Left lung (tissue), 10 donors: ENCODE measurements around the gene LRMDA. TPM values are rescaled to one million over a fixed set of nuclear protein-coding genes. Genes with fewer than 3 reads are reported as not detected.

Experiments used
- ATAC-seq: fragments of 200-7000 bp; cut with Tn5 transposase; one replicate; pipeline ENCODE4 v1.9.1; 2020; ENCODE audit warnings: moderate library complexity
- DNase-seq, 4 donors: peaks; one replicate each; pipeline ENCODE4 v3.0.0-alpha.2; 2013 to 2020
- H3K27ac ChIP-seq, 2 donors: fragments of 200-600 bp; sonication (generic) in 1 of 2; one replicate each; pipeline versions ENCODE4 v1.5.0 to v1.8.0; 2020 to 2021
- H3K27me3 ChIP-seq, 2 donors: fragments of 200-600 bp; sonication (generic) in 1 of 2; one replicate each; pipeline versions ENCODE4 v1.5.0 to v1.8.0; 2020 to 2021
- H3K36me3 ChIP-seq, 2 donors: fragments of 200-600 bp; sonication (generic) in 1 of 2; one replicate each; pipeline versions ENCODE4 v1.5.0 to v1.8.0; 2020 to 2021
- H3K4me1 ChIP-seq, 2 donors: fragments of 200-600 bp; one replicate each; pipeline ENCODE4 v1.8.0; 2021
- H3K4me3 ChIP-seq, 2 donors: fragments of 200-600 bp; sonication (generic) in 1 of 2; one replicate each; pipeline versions ENCODE4 v1.5.0 to v1.8.0; 2020 to 2021; ENCODE audit warnings: mild to moderate bottlenecking in 1 of 2
- H3K9me3 ChIP-seq, 2 donors: fragments of 200-600 bp; sonication (generic) in 1 of 2; one replicate each; pipeline versions ENCODE4 v1.5.0 to v1.8.0; 2020 to 2021
- intact Hi-C, 2 donors: fragments of 100-400 bp; cut with DNase I; formaldehyde crosslinking; loops; one replicate each; pipeline versions ENCODE4 v1.11.2 to v1.14.2; 2022
- polyA plus RNA-seq, 6 donors: library from polyadenylated mRNA; unstranded; fragments of 120-200 nt; gene quantifications; one replicate each; pipeline ENCODE4 v1.2.1, GENCODE V29; 2013; ENCODE audit not compliant: insufficient read length in 6 of 6
- total RNA-seq, 2 donors: library from RNA; stranded (reverse); fragmentation: NEBNext Ultra II Directional; extraction: Animal tissue kit (Norgen Biotek cat#: 25700); gene quantifications; one replicate each; pipeline ENCODE4 v1.2.1, GENCODE V29; 2021
- TF ChIP-seq, protein P1 (sequence below), 2 donors: fragments of 200-600 bp; sonication (generic) in 1 of 2; IDR thresholded peaks; one replicate each; pipeline versions ENCODE4 v1.5.0 to v1.8.0; 2021; ENCODE audit warnings: antibody characterized with exemption in 2 of 2
- donor health status: DM: no; HTN: yes; CAD: no.
- donor health status: DM: no; HTN: no; CAD: no.

Gene LRMDA
- total and polyA plus RNA-seq, 8 donors = 13.9 to 23.6 (median 18.7) TPM

DNA sequence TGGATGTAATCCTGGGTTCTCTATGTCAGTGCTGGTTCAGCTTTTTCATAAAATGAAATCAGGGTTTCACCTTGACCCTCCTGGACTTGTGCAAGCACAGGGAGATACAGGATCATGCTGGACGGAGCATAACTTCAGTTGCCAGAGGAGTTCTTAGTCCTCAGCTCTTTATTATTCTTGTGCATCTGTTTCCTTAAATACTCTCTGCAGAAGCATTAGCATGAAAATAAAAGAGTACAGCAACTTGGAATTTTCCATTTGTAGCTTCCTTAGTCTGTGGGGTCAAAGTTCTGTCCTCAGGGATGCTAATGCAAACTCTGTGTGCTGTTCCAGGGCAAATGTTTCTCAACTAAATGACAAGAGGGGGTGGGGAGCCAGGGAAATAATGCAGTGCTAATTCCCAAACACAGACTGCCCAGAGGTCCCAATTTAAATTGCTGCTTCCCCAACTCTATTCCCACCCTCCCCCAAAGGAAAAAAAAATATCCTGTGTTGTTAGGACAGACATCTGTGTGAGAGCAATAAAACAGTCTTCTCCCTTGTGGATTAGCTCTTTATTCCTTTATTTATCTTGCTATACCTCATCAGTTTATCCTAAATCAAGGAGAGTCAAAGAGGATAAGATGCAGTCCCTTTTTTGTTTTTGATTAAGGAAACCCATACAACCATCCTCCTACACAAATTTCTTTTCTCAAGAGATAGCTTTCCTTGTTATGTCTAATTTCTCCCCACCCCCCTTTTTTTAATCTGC is 905.0 kb downstream of the LRMDA start:
- Histone ChIP-seq H3K27ac (no peak overlapping the region), H3K36me3 (no peaks in the 10 kb centered on the region), H3K27me3 (no peaks in the 10 kb centered on the region), H3K9me3 (no peaks in the 10 kb centered on the region), H3K4me1 (peaks cover 11 to 14% of the 10 kb centered on the region in 2 donors), H3K4me3 (no peak overlapping the region)
- TF ChIP-seq, protein P1, sequence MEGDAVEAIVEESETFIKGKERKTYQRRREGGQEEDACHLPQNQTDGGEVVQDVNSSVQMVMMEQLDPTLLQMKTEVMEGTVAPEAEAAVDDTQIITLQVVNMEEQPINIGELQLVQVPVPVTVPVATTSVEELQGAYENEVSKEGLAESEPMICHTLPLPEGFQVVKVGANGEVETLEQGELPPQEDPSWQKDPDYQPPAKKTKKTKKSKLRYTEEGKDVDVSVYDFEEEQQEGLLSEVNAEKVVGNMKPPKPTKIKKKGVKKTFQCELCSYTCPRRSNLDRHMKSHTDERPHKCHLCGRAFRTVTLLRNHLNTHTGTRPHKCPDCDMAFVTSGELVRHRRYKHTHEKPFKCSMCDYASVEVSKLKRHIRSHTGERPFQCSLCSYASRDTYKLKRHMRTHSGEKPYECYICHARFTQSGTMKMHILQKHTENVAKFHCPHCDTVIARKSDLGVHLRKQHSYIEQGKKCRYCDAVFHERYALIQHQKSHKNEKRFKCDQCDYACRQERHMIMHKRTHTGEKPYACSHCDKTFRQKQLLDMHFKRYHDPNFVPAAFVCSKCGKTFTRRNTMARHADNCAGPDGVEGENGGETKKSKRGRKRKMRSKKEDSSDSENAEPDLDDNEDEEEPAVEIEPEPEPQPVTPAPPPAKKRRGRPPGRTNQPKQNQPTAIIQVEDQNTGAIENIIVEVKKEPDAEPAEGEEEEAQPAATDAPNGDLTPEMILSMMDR (IDR thresholded peaks at IDR 0.05) = no peak
- DNase-seq = no peak
- intact Hi-C loops = no loop called here
- ATAC-seq = no peak

DNA sequence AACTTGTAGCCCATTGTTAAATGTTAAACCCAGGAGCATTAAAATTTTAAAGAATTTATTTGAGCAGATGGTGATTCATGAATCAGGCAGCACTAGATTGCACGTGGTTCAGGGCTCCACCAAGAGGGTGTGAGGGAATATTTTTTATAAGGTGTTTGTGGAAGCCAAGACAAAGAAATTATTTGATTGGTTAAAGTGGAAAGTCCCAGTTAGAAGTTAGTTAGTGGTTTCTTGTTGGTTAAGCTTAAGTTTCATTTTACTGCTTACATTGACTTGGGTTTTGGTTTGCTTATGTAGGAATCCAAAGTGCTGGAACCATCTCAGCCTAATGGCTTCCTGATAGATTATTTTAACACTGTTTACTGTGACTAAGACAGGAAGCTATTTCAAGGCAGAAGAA is 906.2 kb downstream of the LRMDA start:
- H3K9me3 ChIP-seq = peaks cover 0 to 2% of the 10 kb centered on the region in 2 donors
- intact Hi-C loops = no loop called here
- ATAC-seq = peak; percentile 18
- no peaks in the 10 kb centered on the region for H3K36me3 ChIP-seq
- no peak overlapping the region for H3K4me3 ChIP-seq
- TF ChIP-seq, protein P1 (IDR thresholded peaks at IDR 0.05) = no peak
- H3K27ac ChIP-seq = no peak overlapping the region
- DNase-seq = no peak
- no peaks in the 10 kb centered on the region for H3K27me3 ChIP-seq
- peaks cover 11 to 14% of the 10 kb centered on the region in 2 donors for H3K4me1 ChIP-seq

DNA sequence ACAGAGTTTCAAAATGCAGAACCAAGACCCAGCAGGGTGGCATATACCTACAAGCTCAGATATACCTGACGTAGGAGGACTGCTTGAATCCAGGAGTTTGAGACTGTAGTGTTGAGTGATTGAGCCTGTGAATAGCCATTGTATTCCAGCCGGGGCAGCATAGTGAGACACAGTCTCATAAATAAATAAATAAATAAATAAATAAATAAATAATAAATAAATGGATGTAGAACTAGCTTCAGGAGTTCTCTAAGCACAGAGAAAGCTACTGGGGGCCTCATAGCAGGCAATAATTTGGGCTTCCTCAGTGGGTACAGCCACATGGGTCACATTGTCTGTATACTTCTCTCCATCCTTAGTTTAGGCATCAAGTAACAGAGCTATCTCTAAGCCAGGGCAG is 906.8 kb downstream of the LRMDA start:
- no peak overlapping the region for H3K4me3 ChIP-seq
- DNase-seq (no peak), ATAC-seq (no peak)
- no peak overlapping the region for H3K27ac ChIP-seq
- intact Hi-C loops = no loop called here
- peaks cover 11 to 14% of the 10 kb centered on the region in 2 donors for H3K4me1 ChIP-seq
- TF ChIP-seq, protein P1 (IDR thresholded peaks at IDR 0.05) = no peak
- no peaks in the 10 kb centered on the region for H3K36me3 ChIP-seq
- peaks cover 0 to 3% of the 10 kb centered on the region in 2 donors for H3K9me3 ChIP-seq
- no peaks in the 10 kb centered on the region for H3K27me3 ChIP-seq

DNA sequence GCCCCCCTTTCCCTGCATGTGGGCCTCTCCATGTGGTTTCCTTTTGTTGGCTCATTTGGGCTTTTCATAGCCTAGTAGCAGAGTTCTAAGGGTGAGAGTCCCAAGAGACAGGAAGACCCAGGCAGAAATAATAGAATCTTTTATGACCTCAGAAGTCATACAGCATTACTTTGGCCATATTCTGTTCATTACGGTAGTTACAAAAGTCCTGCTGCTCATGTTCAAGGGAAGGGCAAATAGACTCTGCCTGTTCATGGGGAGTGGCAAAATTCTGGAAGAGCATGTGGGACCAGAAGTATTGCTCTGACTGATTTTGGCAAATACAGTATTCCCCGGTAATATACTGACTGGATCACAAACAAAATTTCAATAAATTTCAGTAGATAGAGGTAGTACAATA is 910.3 kb downstream of the LRMDA start:
- peaks cover 0 to 11% of the 10 kb centered on the region in 2 donors for H3K9me3 ChIP-seq

DNA sequence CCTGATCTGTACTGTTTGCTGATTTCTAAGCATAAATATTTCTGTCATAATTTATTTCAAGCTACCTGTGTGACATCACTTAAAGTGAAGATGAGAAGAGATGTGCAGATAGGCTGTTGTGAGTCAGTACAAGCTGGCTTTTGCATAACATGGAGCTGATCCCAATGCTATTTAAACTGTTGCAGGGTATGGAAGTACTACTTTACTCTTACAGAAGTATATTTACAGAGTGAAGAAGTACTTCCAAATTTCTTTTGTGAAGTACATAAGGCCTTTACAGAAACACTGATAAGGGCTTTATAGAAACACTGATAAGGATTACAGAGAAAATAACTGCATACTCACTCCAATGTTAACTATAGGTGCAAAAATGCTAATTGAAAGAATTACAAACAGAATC is 911.6 kb downstream of the LRMDA start:
- intact Hi-C loops = no loop called here
- TF ChIP-seq, protein P1 (IDR thresholded peaks at IDR 0.05) = no peak
- Histone ChIP-seq H3K36me3 (no peaks in the 10 kb centered on the region), H3K27me3 (no peaks in the 10 kb centered on the region), H3K27ac (no peak overlapping the region), H3K4me3 (no peak overlapping the region), H3K4me1 (peaks cover 0 to under 1% of the 10 kb centered on the region in 2 donors), H3K9me3 (peaks cover 0 to 11% of the 10 kb centered on the region in 2 donors)
- ATAC-seq (peak; percentile 90), DNase-seq (no peak)

More for the DNA sequence above, 910.3 kb downstream of the LRMDA start:
- H3K27me3 ChIP-seq = no peaks in the 10 kb centered on the region
- TF ChIP-seq, protein P1 (IDR thresholded peaks at IDR 0.05) = no peak
- peak; percentile 31 for ATAC-seq
- H3K36me3 ChIP-seq = no peaks in the 10 kb centered on the region
- H3K4me1 ChIP-seq = peaks cover 6 to 7% of the 10 kb centered on the region in 2 donors
- no peak overlapping the region for H3K27ac ChIP-seq
- no peak for DNase-seq
- no peak overlapping the region for H3K4me3 ChIP-seq
- intact Hi-C loops = no loop called here
